SW480 (cell line): Measurements from ENCODE around the gene STMN3.
A peak's percentile ranks its signal among the peaks of the same experiment; 100 is the strongest.
"Not testable (repeated sequence)": the region's sequence is repeated elsewhere in the genome, so short reads cannot be mapped to it uniquely, and the experiment has no call there.

Experiments used
- DNase-seq: peaks from one replicate; pipeline ENCODE4 v3.0.0-alpha.2; 2016; ENCODE audit warnings: low spot score

Gene STMN3

DNA sequence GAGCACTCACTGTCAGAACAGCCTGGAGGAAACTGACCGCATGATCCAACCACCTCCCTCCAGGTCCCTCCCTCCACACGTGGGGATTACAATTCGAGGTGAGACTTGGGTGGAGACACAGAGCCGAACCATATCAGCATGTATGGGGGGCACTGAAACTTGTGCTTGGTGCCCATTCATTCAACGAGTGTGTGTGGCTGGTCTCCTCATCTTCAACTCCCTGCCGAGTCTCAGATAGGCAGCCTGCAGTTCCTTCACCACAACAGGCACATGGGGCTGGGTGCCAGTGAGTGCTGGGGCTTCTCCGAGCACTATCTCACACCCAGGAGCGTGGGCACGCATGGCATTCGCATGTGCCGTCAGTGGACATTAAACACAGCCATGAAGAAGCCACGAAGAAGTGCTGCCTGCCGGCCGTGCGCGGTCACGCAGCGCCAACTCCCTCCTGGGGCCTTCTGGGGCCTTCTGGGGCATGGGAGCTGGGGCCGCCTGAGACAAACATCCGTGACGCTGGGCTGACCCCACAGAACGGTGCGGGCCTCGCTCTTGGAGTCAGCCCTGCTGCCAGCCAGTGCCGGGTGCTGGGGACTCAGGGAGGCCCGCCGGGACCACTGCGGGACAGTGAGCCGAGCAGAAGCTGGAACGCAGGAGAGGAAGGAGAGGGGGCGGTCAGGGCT, 4.2 kb upstream of the STMN3 start:
- DNase-seq = no peak

DNA sequence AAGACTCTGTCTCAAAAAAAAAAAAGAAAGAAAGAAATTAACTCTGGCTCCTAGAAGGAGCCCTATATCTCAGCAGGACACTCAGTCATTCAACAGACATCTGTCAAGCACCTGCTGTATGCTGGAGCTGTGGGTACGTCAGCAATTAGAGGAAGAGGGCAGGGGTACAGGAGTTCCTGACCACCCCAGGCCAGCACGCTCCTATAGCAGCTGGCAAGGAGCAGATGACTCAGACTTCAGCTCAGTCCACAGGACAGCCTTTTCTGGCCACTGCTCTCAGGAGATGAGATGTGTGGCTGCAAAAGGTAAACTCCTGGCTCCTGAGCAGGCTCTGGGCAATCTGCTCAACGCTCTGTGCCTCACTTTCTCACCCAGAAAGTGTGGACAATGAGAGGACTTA, 3.2 kb upstream of the STMN3 start:
- no peak for DNase-seq

DNA sequence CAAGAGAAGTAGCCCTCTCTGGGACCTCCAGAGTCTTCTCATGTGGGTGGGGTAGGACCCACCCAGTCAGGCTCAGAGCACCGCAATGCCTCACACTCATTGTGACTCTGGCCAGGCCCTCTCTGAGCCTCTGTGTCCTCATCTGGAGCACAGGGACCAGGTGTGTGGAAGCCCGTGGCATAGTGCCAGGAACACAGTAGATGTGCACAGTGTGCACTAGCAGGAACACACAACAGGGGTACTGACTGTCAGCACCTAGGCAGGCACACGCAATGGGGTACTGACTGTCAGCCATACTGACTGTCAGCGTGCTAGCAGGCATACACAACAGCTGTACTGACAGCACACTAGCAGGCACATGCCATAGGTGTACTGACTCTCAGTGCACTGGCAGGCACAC, 2.0 kb upstream of the STMN3 start:
- DNase-seq = no peak

DNA sequence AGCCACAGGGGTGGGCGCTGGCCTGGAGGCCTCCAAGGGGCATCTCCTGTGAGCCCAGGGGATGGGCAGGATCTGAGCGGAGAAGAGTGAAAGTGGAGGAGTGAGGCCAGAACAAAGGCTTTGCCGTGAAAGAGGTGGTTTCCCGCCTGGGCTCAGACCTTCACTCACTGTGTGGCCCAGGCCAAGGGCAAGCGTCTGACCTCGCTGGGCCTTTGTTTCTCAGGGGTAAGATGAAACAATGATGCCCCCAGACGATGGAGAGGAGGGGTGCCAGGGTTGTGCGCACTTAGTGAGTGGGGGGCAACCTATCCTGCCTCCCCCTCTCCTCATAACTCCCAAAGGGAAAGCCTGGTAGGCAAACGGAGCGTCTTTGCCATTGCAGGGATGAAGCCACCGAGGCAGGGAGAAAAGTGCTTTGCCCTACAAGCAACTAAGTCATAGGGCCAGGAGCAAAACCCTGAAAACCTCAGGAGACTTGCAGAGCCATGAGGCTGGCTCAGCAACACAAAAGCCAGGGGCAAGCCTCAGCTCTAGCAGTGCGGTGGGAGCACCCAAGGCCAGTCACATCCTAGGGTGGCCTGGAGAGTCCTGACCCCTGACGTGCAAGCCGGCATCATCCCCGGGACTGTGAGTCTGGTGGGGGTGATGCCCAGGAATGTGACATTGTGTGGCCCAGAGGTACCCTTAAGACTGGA, 897 bp upstream of the STMN3 start:
- no peak for DNase-seq

DNA sequence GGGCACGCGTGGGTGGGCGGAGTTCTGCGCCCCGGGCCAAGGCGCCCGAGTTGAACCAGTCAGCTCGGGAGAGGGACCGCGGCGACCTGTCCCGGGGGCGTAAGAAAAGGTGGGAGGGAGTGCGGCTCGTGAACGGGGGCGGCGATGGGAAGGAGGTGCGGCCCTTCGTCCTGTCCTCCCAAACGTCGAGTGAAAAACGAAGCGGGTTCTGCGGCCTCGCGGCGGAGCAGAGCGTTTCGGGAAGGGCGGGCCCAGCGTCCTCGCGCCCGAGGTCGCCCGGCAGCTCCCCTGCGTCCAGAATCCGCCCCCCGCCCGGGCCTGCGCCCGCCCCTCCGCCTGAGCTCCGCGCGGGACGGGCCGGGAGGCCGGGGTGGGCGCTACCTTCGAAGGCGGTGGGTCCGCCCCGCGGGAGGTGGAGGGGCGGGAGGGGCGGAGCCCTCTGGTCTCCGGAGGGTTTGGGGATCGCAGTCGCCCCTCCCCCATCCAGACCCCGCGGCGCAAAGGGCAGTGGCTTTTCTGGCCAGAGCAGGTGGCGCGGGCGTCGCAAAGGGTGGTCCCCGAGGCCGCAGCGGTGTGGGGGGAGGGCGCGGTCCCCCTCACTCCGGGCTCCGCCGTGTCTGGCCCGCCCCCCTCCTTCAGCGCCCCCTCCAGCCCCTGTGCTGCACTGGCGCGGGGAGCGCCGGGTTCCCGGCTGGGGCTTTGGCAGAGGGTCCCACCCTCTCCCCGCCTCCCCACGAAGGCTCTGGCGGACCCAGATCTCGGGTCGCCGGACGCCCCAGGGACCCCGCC, 838 bp downstream of the STMN3 start:
- DNase-seq = no peak

DNA sequence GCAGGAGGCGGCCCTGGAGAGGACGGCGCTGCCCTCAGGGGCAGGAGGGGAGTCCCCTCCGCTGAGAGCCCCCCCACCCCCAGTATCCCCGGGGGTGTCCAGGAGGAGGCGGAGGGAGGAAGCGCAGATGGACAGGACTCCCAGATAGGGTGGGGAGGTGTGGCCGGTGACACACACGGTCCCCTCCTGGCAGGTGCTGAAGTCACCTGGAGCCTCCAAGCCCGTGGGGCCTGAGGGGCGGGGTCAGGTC, 1.4 kb downstream of the STMN3 start:
- no peak for DNase-seq

DNA sequence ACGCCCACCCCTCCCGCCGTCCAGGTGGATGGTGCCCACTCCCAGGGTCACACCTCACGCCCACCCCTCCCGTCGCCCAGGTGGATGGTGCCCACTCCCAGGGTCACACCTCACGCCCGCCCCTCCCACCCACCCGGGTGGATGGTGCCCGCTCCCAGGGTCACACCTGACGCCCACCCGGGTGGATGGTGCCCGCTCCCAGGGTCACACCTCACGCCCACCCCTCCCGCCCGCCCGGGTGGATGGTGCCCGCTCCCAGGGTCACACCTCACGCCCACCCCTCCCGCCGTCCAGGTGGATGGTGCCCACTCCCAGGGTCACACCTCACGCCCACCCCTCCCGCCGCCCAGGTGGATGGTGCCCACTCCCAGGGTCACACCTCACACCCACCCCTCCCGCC, 2.7 kb downstream of the STMN3 start:
- DNase-seq = not testable (repeated sequence)

- DNase-seq = no peak
These were observed 4.2 kb downstream of the STMN3 start for GRCh38 chr20:63648895-63649589.

GRCh38 chr20:63648190-63648589, 5.0 kb downstream of the STMN3 start:
- DNase-seq = no peak

GRCh38 chr20:63645218-63645617, 8.0 kb downstream of the STMN3 start:
- no peak for DNase-seq

GRCh38 chr20:63643946-63644345, 9.3 kb downstream of the STMN3 start:
- no peak for DNase-seq

- DNase-seq = no peak
These were observed 9.7 kb downstream of the STMN3 start for GRCh38 chr20:63643499-63643898.

DNA sequence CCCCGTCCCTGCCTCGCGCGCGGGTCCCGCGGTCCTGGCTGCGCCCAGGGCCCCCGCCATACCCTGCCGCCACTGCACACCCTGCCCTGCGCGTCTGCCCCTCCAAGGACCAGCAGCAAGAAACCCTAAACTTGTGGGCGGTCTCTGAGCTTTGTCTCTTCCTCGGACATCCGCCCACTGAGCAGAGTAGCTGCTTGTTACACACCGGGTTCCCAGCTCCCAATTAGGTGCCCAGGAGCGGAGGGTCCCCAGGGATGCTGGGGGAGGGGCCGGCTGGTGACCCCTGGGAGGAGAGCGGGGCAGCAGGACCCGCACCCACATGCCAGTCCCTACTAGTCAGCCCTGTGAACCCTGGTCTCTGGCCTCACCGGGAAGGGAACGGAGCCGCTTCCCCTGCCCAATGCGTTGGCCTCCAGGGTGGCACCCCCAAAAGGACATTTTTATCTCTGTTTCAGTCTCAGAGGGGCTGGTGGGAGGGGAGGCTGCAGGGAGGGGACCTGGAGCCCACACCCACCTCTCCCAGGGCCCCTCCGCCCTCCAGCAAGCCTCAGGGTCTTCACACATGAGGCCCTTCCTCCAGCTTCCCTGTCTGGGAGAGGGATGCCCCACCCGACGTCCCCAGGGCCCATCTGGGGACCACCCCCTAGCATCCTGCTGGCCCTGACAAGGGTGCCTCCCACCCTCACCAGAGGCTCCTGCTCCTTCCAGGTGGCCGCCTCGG, 10.5 kb downstream of the STMN3 start:
- DNase-seq = peak; percentile 44

DNA sequence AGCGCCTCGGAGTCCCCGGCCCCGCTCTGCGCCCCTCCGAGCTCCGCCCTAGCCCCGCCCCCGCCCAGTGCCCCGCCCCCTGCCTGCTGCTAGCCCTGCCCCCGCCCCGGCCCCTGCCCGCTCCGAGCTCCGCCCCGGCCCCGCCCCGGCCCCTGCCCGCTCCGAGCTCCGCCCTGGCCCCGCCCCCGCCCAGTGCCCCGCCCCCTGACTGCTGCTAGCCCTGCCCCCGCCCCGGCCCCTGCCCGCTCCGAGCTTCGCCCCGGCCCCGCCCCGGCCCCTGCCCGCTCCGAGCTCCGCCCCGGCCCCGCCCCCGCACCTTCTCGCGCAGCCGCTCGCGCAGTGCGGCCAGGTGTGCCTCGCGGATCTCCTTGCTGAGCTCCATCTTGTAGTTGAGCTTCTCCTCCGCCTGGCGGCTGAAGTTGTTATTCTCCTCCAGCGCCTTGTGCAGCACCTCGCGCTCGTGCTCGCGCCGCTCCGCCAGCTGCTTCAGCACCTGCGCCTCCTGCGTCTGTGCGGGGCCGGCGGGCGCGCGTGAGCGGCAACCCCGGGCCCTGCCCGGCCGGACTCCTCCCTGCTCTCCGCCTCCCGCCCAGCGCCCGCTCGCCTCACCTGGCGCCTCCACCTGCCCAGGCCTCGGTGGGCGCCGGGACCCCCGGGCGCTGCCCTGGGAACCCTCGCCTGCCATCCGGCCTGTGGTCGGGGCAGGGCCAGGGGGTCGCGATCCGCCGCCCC, 11.3 kb downstream of the STMN3 start:
- peak; percentile 96 for DNase-seq

- peak; percentile 45 for DNase-seq
These were observed 12.0 kb downstream of the STMN3 start for GRCh38 chr20:63641146-63641791.

- not testable (repeated sequence) for DNase-seq
These were observed 12.5 kb downstream of the STMN3 start for GRCh38 chr20:63640686-63641085.

GRCh38 chr20:63640086-63640485, 13.1 kb downstream of the STMN3 start:
- no peak for DNase-seq

- no peak for DNase-seq
These were observed 13.9 kb downstream of the STMN3 start for GRCh38 chr20:63639093-63639975.

DNA sequence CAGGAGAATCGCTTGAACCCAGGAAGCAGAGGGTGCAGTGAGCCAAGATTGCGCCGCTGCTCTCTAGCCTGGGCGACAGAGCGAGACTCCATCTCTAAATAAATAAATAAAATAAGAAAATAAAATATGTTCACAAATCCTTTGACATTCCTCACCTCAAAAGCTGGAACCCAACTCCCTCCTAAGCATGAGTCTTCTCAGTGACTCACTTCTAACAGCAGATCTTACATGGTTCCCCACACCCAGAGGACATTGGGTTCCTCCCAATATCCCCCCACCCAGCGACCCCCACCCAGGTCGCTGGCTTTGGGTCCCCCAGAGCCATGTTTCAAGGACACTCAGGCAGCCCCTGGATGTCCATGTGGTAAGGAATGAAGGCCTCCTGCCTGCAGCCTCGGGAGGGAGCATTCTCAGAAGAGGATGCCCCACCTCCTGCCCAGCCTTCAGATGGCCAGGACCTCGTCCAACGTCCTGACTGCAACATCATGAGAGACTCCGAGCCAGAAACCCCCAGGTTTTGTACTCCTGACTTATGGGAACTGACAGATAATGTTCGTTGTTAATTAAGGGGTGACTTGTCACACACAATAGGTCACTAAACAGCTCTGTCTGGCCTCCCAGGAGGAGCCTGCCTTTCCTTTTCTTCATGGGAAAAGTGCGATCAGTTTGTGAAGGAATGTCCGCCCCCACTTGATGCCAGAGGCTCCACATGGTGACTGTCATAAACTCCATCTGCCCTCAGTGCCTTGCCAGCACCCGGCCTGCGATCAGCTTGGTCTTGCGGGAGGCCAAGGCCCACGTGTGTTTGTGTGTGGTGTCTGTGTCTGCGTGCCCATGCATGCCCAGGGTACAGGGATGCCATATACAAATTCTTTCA, 16.2 kb downstream of the STMN3 start:
- DNase-seq = no peak
